ENCODE results near the gene ST6GALNAC2.
"Not testable (repeated sequence)": the region's sequence is repeated elsewhere in the genome, so short reads cannot be mapped to it uniquely, and the experiment has no call there.

Gene ST6GALNAC2

GRCh38 chr17:76611080-76611749 is 25.6 kb upstream of the ST6GALNAC2 start:
- in situ Hi-C loops (cut with HindIII; ENCODE audit: low pct_ligation_motif_present, low pct_unique_long_range_greater_than_20kb, low sequenced_read_pairs); DNase-seq: not testable (repeated sequence)

DNA sequence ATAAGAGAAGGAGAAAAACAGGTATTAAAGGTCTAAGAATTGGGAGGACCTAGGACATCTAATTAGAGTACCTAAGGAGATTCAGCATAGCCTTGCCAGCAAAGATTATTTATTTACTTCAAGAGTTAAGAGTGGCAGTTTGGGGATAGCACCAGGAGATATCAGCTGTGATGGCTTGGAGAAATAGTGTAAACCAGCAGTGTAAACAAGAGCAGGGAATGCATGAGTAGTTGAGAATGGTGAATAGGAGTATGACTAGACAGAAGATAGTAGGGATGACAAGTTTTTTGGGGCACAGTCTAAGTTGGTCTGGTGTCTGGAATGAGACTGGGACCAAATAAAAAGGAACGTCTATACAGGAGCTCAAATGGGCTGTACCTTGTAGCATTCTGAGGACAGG is 21.0 kb upstream of the ST6GALNAC2 start:
- DNase-seq; in situ Hi-C loops (cut with HindIII; ENCODE audit: low pct_ligation_motif_present, low pct_unique_long_range_greater_than_20kb, low sequenced_read_pairs): not testable (repeated sequence)

DNA sequence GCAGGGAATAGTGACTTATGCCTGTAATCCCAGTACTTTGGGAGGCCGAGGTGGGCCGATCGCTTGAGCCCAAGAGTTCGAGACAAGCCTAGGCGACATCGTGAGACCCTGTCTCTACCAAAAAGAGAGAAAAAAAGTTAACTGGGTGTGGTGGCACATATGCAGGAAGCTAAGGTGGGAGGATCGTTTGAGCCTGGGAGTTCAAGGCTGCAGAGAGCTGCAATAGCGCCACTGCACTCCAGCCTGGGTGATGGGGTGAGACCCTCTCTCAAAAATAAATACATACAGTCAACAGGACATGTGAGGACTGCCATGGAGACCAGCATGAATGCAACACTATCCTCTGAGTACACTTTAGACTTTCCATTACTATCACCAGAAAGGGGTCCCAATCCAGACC is 15.4 kb upstream of the ST6GALNAC2 start:
- DNase-seq = no peak
- in situ Hi-C loops (cut with HindIII; ENCODE audit: low pct_ligation_motif_present, low pct_unique_long_range_greater_than_20kb, low sequenced_read_pairs) = no loop called here

DNA sequence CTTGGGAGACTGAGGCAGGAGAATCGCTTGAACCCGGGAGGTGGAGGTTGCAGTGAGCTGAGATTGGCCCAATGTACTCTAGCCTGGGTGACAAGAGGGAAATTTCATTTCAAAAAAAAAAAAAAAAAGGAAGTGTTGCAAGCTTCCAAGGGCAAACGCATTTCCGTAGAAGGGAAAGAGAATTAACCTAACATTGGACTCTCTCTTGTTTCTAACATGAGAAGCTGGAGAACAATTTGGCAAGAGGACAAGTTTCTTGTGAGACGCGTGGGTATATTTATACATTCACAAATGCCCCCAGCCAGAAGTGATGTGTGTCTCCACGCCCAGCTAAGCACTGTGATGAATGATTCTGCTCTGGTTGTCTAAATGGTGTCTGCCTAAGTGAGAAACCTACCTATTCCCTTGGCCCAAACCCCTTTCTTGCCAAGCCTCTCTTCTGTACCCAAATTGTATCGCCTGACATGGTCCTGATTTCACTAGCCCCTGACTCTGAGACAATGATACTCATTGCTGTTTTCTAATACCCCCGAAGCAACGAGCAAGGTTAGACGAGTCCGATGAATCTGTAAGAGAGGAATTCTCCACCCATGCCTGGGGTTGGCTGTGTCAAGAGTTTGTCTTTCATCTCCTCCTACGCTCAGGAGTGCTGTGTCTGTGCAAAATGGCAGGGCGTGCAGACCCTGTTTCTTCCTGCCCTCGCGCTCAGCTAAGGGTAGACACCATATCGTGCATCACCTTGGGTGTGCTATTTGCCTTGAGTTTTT is 14.2 kb upstream of the ST6GALNAC2 start:
- no peak for DNase-seq
- in situ Hi-C loops (cut with HindIII; ENCODE audit: low pct_ligation_motif_present, low pct_unique_long_range_greater_than_20kb, low sequenced_read_pairs) = no loop called here

DNA sequence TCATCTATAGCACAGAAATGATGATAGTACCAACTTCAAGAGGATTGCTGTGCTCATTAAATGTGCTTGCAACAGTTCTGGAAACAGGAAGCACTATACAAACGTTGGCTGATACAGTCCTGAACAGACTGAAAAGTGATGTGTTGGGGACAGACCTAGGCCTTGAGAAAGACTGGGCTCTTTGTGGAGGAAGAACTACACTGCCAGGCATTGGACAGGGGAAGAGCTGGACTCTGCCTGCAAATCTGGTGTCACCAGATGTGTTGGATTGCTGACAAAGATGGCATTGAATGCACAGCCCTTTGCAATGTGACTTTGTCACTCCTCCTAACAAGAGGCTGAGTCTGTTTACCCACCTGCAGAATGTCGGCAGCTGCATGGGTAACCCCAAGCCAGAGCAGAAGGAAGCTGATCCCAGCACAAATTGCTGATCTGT is 12.4 kb upstream of the ST6GALNAC2 start:
- DNase-seq = no peak
- in situ Hi-C loops (cut with HindIII; ENCODE audit: low pct_ligation_motif_present, low pct_unique_long_range_greater_than_20kb, low sequenced_read_pairs) = no loop called here

DNA sequence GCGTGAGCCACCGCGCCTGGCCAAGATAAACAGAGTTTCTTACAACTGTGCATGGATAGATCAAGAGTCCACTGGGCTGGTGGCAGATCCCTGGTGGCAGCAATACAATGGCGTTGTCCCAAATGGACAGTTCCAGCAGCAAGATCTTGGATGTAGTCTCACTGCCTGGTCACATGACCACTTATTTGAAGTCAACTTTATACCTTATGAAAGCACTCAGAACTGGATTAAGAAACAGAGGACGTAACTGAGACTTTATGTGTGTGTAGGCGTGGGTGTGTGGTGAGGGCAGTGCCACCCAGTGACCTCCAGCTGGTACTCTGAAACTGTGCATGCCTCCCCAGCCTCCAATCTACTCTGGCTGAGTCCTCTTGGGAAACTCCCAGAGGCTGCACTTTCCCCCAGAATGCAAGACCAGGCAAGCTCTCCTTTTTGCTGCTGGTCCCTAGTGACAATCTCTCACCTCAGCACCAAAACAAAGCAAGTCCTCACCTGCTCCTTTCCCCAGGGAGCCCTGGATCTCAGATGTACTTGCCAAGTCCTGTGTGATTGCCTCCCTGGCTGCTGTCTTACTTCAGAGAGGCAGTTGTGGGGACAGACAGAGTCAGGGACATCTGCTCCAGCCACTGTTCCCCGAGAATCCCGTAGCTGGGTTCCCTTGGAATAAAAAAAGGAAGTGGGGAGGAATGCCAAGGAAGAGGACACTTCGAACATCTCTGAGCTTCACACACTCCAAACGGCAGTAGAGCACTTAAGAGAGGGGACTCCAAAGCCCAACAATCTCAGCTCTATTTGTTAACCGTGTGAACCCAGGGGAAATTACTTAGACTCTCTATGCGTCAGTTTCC is 11.7 kb upstream of the ST6GALNAC2 start:
- DNase-seq = no peak
- in situ Hi-C loops (cut with HindIII; ENCODE audit: low pct_ligation_motif_present, low pct_unique_long_range_greater_than_20kb, low sequenced_read_pairs) = no loop called here

DNA sequence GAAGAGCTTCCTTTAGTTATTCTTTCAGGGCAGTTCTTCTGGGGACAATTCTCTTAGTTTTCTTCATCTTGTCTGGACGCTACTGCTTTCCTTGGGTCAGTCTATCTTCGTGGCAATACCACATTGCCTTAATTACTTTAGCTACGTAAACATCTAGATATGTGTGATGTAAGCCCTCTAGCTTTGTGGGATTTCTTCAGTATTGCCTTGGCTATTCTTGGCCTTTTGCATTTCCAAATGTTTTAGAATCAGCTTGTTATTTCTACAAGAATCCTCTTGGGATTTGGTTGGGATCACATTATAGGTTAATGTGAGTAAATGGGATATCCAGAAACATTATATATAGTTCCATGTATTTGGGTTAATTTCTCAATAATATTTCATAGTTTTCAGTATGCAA is 9.0 kb upstream of the ST6GALNAC2 start:
- in situ Hi-C loops (cut with HindIII; ENCODE audit: low pct_ligation_motif_present, low pct_unique_long_range_greater_than_20kb, low sequenced_read_pairs) = no loop called here

GRCh38 chr17:76593959-76594358 is 8.3 kb upstream of the ST6GALNAC2 start:
- in situ Hi-C loops (cut with HindIII; ENCODE audit: low pct_ligation_motif_present, low pct_unique_long_range_greater_than_20kb, low sequenced_read_pairs) = no loop called here
- no peak for DNase-seq

More for the DNA sequence above, 9.0 kb upstream of the ST6GALNAC2 start:
- no peak for DNase-seq

- DNase-seq = no peak
- in situ Hi-C loops (cut with HindIII; ENCODE audit: low pct_ligation_motif_present, low pct_unique_long_range_greater_than_20kb, low sequenced_read_pairs) = no loop called here
Observed at GRCh38 chr17:76593384-76593826, 7.7 kb upstream of the ST6GALNAC2 start.

DNA sequence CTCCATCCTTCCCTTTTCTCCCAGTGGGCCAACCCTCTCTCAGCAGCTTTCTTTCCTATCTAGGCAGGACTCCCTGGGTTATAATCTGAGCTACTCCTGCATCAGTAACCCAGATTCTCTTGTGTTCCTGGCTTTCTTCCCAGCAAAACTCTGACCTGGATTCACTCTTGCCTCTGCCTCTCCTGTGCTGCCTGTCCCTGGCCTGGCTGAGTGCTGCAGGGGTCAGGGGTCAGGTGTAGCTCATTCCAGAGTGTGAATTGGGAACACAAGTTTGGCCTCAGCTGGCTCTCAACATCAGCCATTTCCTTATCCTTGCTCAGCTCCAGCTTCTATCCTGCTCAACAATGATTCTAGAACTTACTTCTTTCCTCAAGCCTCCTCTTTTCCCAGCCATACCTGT is 2.5 kb upstream of the ST6GALNAC2 start:
- in situ Hi-C loops (cut with HindIII; ENCODE audit: low pct_ligation_motif_present, low pct_unique_long_range_greater_than_20kb, low sequenced_read_pairs) = no loop called here

GRCh38 chr17:76586741-76587487 is 1.3 kb upstream of the ST6GALNAC2 start:
- in situ Hi-C loops (cut with HindIII; ENCODE audit: low pct_ligation_motif_present, low pct_unique_long_range_greater_than_20kb, low sequenced_read_pairs) = no loop called here
- no peak for DNase-seq

More for the DNA sequence above, 2.5 kb upstream of the ST6GALNAC2 start:
- DNase-seq = no peak

GRCh38 chr17:76585033-76585648 is 519 bp downstream of the ST6GALNAC2 start:
- in situ Hi-C loops (cut with HindIII; ENCODE audit: low pct_ligation_motif_present, low pct_unique_long_range_greater_than_20kb, low sequenced_read_pairs) = no loop called here
- DNase-seq = no peak

GRCh38 chr17:76584427-76585032 is 1.1 kb downstream of the ST6GALNAC2 start:
- in situ Hi-C loops (cut with HindIII; ENCODE audit: low pct_ligation_motif_present, low pct_unique_long_range_greater_than_20kb, low sequenced_read_pairs) = no loop called here
- DNase-seq = no peak

GRCh38 chr17:76582660-76583059 is 3.0 kb downstream of the ST6GALNAC2 start:
- DNase-seq = no peak
- in situ Hi-C loops (cut with HindIII; ENCODE audit: low pct_ligation_motif_present, low pct_unique_long_range_greater_than_20kb, low sequenced_read_pairs) = no loop called here

DNA sequence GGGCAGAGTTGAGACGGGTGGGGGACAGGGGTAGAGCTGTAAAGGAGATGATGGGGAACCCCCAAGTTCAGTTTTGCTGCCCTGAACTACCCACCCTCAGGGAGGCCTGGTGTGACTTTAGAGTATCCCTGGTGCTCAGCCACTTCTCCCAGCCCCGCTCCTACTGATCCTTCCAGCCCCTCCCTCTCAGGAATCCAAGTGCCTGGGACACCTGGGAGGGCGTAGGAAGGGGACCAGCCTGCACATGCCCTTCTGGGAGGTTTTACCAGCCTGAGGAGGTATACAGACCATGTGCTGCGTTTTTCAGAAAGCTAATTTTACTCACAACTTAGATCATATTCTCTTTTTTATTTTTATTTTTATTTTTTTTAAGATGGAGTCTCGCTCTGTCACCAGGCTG is 4.1 kb downstream of the ST6GALNAC2 start:
- DNase-seq = no peak

DNA sequence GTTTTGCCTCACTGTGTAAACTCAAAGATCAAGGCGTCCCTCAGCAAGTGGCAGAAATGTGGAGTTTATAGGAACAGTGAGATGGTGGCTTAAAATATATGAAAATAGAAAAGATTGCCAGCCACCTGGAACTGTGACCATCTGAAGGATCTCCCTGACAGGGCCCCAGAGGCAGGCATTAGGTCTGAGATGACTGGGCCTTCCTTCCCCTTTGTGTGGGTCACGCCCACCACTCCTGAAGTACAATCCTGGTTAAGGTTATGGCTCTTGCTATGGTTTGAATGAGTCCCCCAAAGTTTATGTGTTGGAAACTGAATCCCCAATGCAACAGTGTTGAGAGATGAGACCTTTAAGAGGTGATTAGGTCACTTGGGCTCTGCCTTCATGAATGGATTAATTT is 6.4 kb downstream of the ST6GALNAC2 start:
- in situ Hi-C loops (cut with HindIII; ENCODE audit: low pct_ligation_motif_present, low pct_unique_long_range_greater_than_20kb, low sequenced_read_pairs) = loop anchor here (10.0 kb wide), 1 partner anchor 66 kb away; the partner anchor contains the start of gene ST6GALNAC1
- DNase-seq = no peak

More for the DNA sequence above, 4.1 kb downstream of the ST6GALNAC2 start:
- in situ Hi-C loops (cut with HindIII; ENCODE audit: low pct_ligation_motif_present, low pct_unique_long_range_greater_than_20kb, low sequenced_read_pairs) = no loop called here

- DNase-seq = no peak
- in situ Hi-C loops (cut with HindIII; ENCODE audit: low pct_ligation_motif_present, low pct_unique_long_range_greater_than_20kb, low sequenced_read_pairs) = loop anchor here (10.0 kb wide), 1 partner anchor 66 kb away; the partner anchor contains the start of gene ST6GALNAC1
Observed at GRCh38 chr17:76578376-76578775, 7.3 kb downstream of the ST6GALNAC2 start.
